GM19035 (cell line): Measurements from ENCODE around the gene DDX1.
"Not testable (repeated sequence)": the region's sequence is repeated elsewhere in the genome, so short reads cannot be mapped to it uniquely, and the experiment has no call there.

Experiments
- ATAC-seq: cut with Tn5 transposase; IDR thresholded peaks from one replicate; pipeline ENCODE4 v1.9.1; 2021; ENCODE audit not compliant: unreplicated experiment

DDX1 gene

DNA sequence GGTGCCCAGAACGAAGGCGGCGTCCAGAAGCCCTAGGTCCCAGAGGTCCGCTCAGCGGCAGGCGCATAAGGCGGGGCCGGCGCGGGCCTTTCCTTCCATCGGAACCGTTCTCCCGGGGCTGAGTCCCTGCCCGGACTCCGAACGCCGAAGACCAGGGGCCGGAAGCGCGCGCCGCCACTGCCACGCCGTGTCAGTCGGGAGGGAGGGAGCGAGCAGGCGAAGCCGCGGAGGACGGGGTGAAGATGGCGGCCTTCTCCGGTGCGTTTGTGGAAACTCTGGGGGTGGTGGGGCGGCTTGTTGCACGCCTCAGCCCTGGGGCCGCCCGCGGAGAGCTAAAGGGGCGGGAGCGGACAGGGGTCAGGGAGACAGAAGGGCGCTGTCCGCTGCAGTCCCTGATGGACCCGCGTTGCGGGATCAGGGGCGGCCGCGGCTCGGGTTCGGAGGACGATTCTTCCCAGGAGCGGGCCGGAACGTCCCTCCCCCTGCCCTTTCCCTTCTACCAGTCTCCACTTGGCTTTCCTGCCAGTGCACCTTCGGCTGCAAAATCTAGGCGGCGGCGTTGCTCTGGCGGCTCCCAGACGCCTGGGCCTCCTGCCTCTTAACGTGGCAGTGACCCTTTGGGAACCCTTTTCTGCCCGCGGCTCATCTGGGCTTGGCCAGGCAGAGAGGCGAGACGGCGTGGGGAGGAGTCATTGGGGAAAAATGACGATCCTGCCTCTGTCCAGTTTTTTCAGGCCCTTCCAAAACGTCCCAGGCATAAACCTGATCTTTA, at the start of gene DDX1:
Gene DDX1 (plus strand): TSS at position 177 of the 772 bp plus-strand sequence. CDS start 66 bp downstream, at position 243.
- peak; percentile 95 for ATAC-seq

DNA sequence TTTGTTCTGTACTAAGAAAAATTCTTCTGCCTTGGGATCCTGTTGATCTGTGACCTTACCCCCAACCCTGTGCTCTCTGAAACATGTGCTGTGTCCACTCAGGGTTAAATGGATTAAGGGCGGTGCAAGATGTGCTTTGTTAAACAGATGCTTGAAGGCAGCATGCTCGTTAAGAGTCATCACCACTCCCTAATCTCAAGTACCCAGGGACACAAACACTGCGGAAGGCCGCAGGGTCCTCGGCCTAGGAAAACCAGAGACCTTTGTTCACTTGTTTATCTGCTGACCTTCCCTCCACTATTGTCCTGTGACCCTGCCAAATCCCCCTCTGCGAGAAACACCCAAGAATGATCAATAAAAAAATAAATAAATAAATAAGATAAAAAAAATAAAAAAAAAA, 49.4 kb upstream of the DDX1 start:
- ATAC-seq = not testable (repeated sequence)

DNA sequence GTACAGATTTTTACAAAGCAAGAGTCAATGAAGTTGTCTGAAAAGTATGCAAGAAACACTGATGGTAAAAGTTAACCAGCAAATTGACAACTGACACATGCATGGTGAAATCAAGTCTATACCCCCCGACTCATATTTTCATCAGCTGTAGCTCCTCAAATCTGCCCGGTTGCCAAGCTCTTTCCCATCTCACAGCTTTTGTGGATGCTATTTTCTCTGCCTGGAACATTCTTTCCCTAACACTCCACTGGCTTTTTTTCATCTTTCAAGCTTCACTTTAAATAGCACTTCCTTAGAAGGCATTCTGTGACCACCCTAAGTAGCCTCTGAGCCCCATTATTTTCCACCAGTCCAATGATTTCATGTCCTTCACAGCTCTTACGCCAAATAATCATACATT, 48.6 kb upstream of the DDX1 start:
- ATAC-seq = no peak

DNA sequence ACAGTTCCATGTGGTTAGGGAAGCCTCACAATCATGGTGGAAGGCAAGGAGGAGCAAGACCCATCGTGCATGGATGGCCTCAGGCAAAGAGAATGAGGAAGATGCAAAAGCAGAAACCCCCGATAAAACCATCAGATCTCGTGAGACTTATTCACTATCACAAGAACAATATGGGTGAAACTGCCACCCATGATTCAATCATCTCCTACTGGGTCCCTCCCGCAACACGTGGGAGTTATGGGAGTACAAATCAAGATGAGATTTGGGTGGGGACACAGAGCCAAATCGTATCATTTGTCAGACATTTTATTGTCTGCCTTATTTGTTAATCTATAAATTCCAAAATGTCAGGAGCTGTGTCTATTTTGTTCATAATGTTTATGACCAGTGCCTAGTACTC, 48.1 kb upstream of the DDX1 start:
- ATAC-seq = no peak

DNA sequence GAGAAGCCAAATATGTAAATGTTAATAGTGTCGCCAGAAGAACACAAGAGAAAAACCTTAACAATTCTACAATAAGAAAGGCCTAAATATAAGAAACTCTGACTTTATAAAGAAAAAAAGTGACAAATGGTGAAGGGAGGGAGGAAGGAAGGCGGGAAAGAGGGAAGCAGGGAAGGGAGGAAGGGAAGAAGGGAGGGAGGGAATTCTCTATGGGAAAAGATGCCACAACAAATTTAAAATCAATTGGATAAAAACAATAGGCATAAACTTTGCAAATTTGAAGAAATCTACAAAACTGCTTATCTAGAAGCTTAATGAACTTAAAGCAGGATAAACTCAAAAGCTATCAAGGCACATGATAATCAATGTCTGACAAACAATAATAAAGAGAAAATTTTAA, 47.4 kb upstream of the DDX1 start:
- no peak for ATAC-seq

DNA sequence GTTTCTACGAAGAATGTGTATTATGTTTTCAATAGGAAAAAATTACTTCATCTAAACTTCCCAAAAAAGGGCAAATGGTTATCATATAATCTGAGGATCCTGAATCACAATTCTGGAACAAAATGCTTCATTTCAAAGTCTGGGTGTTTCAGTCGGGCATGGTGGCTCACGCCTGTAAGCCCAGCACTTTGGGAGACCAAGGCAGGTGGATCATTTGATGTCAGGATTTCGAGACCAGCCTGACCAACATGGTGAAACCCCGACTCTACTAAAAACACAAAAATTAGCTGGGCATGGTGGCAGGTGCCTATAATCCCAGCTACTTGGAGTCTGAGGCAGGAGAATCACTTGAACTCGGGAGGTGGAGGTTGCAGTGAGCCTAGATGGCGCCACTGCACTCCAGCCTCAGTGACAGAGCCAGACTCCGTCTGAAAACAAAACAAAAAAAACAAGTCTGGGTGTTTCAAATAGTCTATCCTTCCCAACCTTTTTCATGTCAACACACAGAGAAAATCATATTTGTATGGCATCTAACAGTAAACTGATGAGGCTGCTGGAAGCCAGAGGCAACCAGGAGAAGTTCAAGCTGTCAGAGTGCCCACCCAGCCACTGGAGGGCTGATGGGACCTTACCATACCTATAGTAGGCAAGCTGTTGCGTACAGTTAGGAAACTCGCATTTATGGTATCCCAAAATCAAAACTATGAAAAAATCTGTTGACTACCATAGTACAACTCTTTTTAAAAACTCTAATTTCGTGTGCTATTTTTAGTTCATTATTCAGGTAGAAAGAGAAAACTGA, 45.2 kb upstream of the DDX1 start:
- no peak for ATAC-seq

DNA sequence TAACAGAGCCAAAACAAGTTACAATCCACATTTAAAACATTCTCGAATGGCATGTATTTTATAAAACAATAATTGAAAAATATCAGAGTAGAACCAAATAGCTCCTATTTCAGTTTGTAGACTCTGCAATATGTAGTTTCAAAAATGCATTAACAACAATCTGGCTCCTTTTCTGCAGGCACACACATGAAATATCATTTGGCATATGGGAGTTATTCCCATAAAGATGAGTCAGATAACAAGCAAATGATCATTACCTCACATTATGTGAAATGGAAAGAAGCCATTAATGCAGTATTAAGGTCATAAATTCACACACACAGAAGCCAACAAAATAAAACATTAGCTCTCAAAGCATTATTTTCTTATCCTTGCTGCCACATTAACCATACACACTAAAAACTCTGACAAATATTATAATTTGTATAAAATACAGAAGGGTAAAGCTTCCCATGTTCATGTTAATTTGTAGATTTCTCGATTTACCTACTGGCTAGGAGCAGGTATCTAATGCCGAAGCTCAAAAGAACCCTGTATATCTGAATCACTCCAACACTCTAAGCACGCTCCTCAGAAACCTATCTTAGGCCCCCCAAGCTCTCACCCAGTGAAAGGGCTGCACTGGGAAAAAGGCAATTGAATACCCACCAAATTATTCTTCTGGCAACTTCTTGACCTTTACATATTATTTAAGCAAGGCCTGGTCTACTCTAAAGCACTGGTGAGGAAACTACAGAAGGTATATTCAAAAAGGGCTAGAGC, 44.4 kb upstream of the DDX1 start:
- no peak for ATAC-seq

DNA sequence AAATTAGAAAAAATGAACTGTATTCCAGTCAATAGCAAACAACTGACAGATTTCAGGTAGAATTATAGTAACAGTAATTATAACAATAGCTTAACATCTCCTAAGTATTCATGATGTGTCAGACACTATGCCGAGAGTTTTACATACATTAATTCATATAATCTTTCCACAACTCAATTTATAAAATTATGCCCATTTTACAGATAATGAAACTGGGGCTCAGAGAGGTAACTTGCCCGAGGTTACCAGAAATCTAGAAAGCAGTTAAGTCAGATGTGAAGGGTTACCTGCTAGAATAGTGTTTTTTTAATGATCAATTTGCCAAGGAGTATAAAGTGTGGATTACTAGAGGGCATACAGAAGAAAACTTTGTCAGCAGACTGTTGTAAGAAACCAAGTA, 42.7 kb upstream of the DDX1 start:
- no peak for ATAC-seq

DNA sequence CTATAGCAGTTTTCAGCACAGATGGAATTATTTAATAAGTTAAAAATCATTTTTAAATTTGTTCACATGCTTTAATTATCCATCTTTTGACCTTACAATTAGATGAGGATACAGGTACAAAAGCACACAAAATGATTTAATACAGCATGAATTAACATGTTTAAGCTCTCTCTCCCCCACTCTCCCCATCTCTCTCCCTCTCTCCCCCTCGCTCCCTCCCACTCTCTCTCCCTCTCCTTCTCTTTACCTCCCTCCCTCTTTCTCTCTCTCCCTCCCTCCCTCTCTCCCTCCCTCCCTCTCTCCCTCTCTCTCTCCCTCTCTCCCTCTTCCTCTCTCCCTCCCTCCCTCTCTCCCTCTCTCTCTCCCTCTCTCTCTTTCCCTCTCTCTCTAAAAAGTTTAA, 38.1 kb upstream of the DDX1 start:
- ATAC-seq = no peak

DNA sequence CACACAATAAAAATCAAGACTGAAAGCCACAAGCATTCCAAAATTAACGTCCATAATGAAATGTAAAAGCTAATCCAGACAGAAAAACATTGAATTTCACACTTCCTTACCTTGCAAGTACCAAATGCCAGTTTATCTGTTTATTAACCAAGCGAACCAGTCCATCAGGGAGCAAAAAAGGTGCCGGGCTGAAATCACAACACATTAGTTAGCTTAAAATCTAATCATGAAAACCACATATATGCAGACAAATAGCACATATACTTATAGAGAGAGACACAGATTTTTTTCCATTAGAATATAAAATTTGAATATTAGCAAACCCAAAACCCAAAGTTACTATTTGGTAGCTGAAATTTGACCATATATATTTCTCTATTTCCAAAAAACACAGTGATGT, 37.7 kb upstream of the DDX1 start:
- ATAC-seq = no peak

DNA sequence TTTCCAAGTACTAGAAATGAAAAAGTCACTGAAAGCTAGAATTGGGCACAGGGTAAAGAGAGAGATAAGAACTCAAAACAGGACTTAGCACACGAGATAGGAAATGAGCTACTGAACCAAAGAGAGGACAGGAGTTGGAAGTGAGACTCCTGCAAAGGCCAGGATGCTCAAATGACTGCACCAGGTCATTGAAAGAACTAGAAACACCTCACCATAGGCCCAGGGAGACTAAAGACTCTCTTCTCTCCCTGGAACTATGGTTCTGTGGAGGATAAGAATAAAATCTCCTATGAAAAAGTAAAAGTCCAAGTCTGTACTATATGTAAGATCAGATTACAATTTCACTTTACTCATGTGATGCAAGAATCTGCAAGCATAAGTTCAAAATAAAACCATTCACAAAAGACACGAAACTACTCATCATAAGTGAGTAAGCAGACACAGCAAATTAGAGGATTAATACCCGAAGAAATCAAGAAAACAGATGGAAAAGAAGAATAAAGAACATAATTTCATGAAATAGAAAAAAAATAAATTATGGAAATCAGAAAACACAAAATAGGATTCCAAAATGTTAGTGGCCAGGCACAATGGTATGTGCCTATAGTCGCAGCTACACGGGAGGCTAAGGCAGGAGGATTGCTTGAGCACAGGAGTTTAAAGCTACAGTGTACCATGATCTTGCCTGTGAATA, 37.0 kb upstream of the DDX1 start:
- ATAC-seq = no peak

DNA sequence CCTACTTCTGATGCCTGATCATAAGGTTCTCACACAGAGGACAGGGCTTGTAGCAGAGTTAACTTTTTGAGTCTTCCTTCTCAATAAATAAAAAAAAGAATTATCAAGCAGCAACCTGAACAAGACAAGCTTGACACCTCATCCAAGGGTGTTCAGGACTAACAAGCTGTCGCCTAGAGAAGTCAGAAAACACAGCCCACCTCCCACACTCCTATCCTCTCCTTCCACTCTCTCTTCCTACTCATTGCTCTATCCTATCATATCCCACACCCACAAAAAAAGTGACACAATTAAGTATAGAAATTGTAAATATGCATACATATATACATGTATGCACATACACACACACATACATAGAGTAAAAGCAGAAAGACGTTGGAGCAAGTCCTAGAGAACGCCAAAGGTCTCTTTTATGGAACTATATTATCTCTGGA, 35.9 kb upstream of the DDX1 start:
- no peak for ATAC-seq

DNA sequence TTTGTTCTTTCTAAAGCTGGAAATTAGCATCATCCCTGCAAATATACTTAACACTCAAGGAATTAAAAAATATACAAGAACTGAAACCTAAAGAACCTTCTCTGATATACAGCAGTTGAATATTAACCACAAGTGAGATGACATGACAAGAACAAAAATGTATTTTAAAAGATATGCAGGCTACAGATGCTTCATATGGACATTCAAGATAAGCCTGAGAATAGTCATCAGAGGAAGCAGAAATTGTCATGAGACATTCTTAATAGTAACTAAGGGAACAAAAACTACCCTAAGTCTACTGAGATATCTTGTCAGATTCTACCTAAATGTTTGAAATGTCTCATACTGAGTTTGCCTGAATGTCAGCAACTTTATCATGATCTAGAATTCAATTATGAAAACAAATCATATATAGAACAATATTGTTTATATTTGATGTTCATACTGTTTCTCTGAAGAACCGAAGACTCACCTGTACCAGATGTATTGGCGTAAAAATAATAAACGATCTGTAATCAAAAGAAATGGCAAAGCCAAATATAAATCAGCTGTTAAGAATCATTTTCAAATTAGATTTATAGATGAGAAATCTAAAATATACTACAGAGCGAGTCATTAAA, 35.2 kb upstream of the DDX1 start:
- ATAC-seq = no peak

DNA sequence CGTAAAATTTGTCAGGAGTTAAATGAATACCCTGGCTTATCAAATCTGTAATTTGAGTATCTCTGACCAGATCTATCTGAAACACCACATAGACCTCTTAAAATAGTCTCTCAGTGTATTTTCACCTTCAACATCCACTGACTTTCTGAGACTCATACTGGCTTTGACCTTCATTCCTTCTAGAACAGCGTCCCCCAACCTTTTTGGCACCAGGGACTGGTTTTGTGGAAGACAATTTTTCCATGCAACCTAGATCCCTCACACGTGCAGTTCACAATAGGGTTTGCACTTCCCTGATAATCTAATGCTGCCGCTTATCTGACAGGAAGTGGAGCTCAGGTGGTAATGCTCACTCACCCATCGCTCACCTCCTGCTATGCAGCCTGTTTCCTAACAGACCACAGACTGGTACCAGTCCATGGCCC, 33.8 kb upstream of the DDX1 start:
- ATAC-seq = no peak

DNA sequence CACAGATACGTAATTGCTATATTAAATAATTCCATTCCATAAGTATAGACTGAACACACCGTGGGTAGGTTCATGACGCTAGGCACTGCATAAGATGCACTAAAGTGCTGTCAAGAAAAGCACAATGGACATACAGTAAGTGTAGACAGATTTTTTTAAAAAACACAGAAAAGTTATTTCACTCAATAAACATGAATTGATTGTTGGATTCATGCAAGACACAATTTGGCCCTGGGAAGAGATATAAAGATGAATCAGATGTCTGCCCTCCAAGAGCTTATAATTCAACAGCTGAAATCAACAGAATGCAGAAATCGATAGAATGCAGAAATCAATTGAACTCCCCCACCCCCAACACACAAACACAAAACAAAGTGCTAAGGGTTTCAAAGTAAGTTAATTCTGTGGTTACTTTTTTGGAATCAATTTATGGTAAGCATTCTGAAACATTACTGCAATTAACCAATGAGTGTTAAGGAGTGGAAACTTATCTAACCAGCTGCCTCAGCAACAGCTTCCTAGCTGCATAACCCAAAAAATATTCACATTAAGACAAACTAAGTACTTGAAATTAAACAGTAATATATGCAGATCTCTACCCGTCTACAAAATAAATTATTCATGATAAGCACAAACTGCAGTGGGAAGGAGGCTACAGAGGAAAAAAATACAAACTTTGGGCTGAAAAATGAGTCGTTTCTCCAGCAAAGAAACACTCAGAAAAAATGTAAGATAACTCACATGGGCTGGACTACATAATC, 32.1 kb upstream of the DDX1 start:
- no peak for ATAC-seq

DNA sequence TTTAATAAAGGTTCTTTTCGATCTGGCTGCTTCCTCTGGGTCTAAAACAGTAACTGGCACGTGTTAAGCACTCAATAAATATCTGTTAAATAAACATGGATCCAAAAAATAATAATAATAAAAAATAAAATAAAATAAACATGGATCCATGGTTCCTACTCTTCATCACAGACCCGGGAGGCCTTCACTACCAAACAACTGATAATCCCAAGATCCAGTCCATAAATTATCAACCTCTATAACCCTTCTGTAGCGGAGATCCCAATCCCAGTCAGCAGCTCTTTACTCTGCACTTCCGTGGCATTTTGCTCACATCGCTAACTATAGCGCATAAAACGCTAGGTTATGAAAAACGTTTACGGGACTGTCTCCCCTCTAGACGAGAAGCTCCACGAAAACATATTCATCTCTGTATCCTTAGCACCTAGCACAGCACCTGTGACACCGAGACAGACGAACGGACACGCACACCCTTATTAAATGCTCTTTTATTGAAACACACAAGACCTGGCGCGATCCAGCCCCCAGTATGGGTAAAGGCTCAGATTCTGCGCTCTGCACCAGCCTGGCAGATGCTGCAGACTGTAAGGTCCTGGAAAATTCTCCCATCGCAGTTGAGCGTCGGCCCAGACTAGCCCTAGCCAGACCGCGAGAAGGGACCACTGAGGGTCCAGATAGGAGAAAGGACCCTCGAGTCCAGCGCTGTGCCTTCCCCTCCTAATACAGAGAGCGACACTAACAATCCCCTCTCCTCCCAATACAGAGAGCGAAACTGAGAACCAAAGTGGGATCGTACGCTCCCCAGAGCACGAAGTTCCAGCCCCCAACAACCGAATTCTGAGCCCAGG, 31.3 kb upstream of the DDX1 start:
- ATAC-seq = peak; percentile 35

DNA sequence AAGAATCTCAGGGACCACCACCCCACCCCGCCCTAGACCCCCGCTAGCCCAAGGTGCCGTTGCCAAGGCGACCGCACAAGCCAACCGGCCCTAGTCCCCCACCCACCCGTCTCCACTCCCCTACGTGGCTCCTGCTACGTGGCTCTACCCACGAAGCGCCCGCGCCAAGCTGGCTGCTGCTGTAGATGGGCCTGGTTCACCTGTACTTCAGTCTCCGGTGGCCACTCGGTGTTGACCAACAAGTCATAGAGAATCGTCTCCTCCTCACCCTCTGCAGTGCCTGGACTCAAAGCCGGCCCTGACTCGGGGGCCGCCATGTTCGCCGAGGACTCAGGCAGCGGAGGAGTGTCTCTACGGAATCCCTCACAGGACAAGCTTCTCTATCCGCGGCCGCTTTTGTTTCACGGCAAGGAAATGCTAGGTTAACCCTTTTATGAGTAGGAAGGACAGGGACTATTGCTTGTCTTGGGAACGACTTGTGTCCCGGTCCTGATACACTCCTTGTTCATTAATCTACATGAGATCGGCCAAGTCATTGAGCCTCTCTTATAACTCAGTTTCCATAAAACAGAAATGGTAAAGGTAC, 30.6 kb upstream of the DDX1 start, which contains the start of gene NBAS:
Gene NBAS (minus strand): TSS at position 347 of the 586 bp plus-strand sequence. CDS start 30 bp downstream, at position 317.
- peak; percentile 88 for ATAC-seq

DNA sequence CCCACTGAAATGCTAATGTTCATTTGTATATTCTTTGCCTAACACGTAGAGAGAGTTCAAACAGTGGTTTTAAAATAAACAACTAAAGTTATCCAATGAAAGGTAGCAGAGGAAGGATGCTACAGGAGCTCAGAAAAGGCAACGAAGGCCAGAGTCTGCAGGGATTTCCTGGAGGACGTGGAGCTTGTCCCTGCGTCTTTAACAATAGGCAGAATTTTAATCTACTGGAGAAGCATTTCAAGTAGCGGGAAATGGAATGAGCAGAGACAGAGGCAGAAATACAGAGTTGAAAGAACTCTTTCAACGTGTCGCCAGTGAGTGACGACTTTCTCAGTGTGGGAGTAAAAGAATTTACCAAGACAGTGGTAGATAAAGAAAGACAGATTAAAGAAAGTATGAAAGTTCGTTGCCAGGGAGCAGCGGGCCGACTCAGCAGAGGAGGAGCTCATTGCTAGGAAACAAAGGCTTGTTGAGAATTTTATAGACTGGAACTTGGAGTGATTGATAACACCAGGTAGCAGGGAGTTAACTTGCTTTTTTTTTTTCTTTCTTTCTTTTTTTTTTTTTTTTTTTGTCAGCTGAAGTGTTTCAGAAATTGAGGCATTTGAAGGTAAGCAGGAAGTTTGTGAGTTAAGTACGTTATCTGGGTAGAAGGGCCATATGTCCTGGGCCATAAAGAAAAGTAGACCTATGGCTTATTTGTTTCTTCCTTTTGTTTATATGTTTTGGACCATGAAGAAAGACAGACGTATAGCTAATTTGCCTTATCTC, 29.9 kb upstream of the DDX1 start:
- ATAC-seq = peak; percentile 23
